K562 (cell line): Measurements from ENCODE around the gene PPP1R12B. TPM values are rescaled to one million over a fixed set of nuclear protein-coding genes. Genes with fewer than 3 reads are reported as not detected.
A peak's percentile ranks its signal among the peaks of the same experiment; 100 is the strongest.
"Not testable (repeated sequence)": the region's sequence is repeated elsewhere in the genome, so short reads cannot be mapped to it uniquely, and the experiment has no call there.

Experiments
- ATAC-seq: fragments of 200-7000 bp; cut with Tn5 transposase; 3 replicates; pipeline ENCODE4 v1.9.1; 2020; ENCODE audit warnings: moderate library complexity
- BruUV-seq: library from RNA; stranded (reverse); fragments of 400-500 nt; replicated peaks from 2 replicates; lab custom pipeline; 2021; lab: Mats Ljungman, UMichigan
- CTCF ChIA-PET: fragments of 300-600 bp; formaldehyde crosslinking; extraction: SDS; loops from one replicate; lab custom pipeline; 2021; ENCODE audit warnings: low intra/inter-chr PET ratio; lab: Yijun Ruan, JAX
- POLR2A ChIA-PET: fragments of 300-600, 350-650 bp; sonication (Branson Sonifier 250); formaldehyde crosslinking; extraction: SDS; loops from one replicate; lab custom pipeline; 2021; ENCODE audit warnings: antibody characterized with exemption, inconsistent platforms; lab: Yijun Ruan, JAX
- DNase-seq, 4 experiments: peaks; one replicate each; pipeline versions ENCODE4 v3.0.0 to v3.0.0-alpha.2; 2011 to 2018; ENCODE audit warnings: low spot score in 3 of 4, mixed read lengths in 3 of 4; ENCODE audit errors: extremely low read depth in 1 of 4
- FAIRE-seq: peaks from 2 replicates; lab custom pipeline; 2011; peaks lifted over from hg19 to GRCh38; lab: Jason Lieb, UNC
- H2AFZ ChIP-seq: 2 replicates; pipeline ENCODE4 v1.6.0; 2011; ENCODE audit warnings: low read depth, low read length, control low read depth, inconsistent platforms
- H3K27ac ChIP-seq: fragments of 200-600 bp; 3 replicates; pipeline ENCODE4 v1.8.0; 2011; ENCODE audit warnings: low read depth, mild to moderate bottlenecking, control low read depth, inconsistent platforms, low read length, moderate library complexity, mixed read lengths; ENCODE audit errors: extremely low read depth
- H3K27me3 ChIP-seq, 2 experiments: fragments of 300-600 bp in 1 of 2; 2 replicates in 1 of 2; 3 replicates in 1 of 2; pipeline versions ENCODE4 v1.6.0 to v1.8.0; 2011; ENCODE audit warnings: inconsistent platforms in 2 of 2, low read length in 2 of 2, mild to moderate bottlenecking in 1 of 2, mixed read lengths in 1 of 2, moderate library complexity in 1 of 2; ENCODE audit not compliant: control insufficient read depth in 2 of 2, insufficient read depth in 2 of 2
- H3K36me3 ChIP-seq: fragments of 300-600 bp; 3 replicates; pipeline ENCODE4 v1.8.0; 2011; ENCODE audit warnings: mild to moderate bottlenecking, low read length, inconsistent platforms; ENCODE audit not compliant: control insufficient read depth, insufficient read depth
- H3K4me1 ChIP-seq, 2 experiments: fragments of 200-600 bp in 1 of 2; replicated peaks in 1 of 2; 2 replicates in 1 of 2; 3 replicates in 1 of 2; pipeline versions ENCODE4 v1.5.1 to v1.8.0; 2011; ENCODE audit warnings: inconsistent platforms in 2 of 2, low read length in 2 of 2, mild to moderate bottlenecking in 1 of 2, mixed read lengths in 1 of 2, moderate library complexity in 1 of 2; ENCODE audit not compliant: control insufficient read depth in 2 of 2, insufficient read depth in 2 of 2
- H3K4me2 ChIP-seq: 2 replicates; pipeline ENCODE4 v1.6.1; 2011; ENCODE audit warnings: low read length, control low read depth, inconsistent platforms, mixed read lengths; ENCODE audit not compliant: insufficient read depth
- H3K4me3 ChIP-seq: fragments of 200-600 bp; sonication (generic), shearing (Covaris generic); 2 replicates; pipeline ENCODE4 v1.5.1; 2016; ENCODE audit warnings: control low read depth, inconsistent platforms
- H3K79me2 ChIP-seq: fragments of 200-600 bp; 3 replicates; pipeline ENCODE4 v1.8.0; 2011; ENCODE audit warnings: low read length, inconsistent platforms; ENCODE audit not compliant: control insufficient read depth, insufficient read depth
- H3K9ac ChIP-seq, 2 experiments: 2 replicates each; pipeline versions ENCODE4 v1.6.0 to v1.6.1; 2011; ENCODE audit warnings: low read depth in 2 of 2, low read length in 2 of 2, control low read depth in 1 of 2, inconsistent platforms in 1 of 2, mild to moderate bottlenecking in 1 of 2, mixed read lengths in 1 of 2; ENCODE audit not compliant: insufficient read depth in 1 of 2
- H3K9me1 ChIP-seq: one replicate; pipeline ENCODE4 v1.6.0; 2011; ENCODE audit warnings: inconsistent platforms, mild to moderate bottlenecking, low read length, moderate library complexity; ENCODE audit not compliant: control insufficient read depth, insufficient read depth
- H3K9me3 ChIP-seq: replicated peaks from 2 replicates; pipeline ENCODE4 v1.5.1; 2011; ENCODE audit warnings: low read depth, low read length, inconsistent platforms; ENCODE audit not compliant: control insufficient read depth, insufficient read depth
- H4K20me1 ChIP-seq: replicated peaks from 2 replicates; pipeline ENCODE4 v1.6.1; 2011; ENCODE audit warnings: low read length, inconsistent platforms, mixed read lengths; ENCODE audit not compliant: control insufficient read depth, insufficient read depth
- WGBS: fragments of 100-300 bp; shearing (Covaris generic); methylation state at CpG from one replicate; pipeline ENCODE4 v1.1.6; 2016; ENCODE audit warnings: low coverage, mixed read lengths; ENCODE audit not compliant: insufficient coverage; ENCODE audit errors: missing lambda C conversion rate; 5-methylcytosine and 5-hydroxymethylcytosine counted together
- in situ Hi-C: fragments of 300-500 bp; cut with MboI; formaldehyde crosslinking; loops from 4 replicates; pipeline ENCODE4 v1.15.0; 2018; ENCODE audit warnings: inconsistent platforms, mixed read lengths
- intact Hi-C: fragments of 100-400 bp; cut with micrococcal nuclease; formaldehyde crosslinking; loops from 2 replicates; pipeline ENCODE4 v1.14.2; 2022
- polyA plus RNA-seq, 8 experiments: library from polyadenylated mRNA; depleted of rRNA in 4 of 8; stranded (reverse) in 5 of 8; unstranded in 3 of 8; fragments of >200 nt; fragmentation: Nextera tagmentation in 2 of 8; fragmentation: Illumina TruSeq in 1 of 8; extraction: Ambion mirVana in 2 of 8; extraction: Trizol in 1 of 8; gene quantifications; 2 replicates each; pipeline versions ENCODE4 v1.2.1 to v1.2.3, GENCODE V29; 2011 to 2014; ENCODE audit warnings: inconsistent platforms in 1 of 8, missing spikeins in 1 of 8
- total RNA-seq, 7 experiments: library from RNA; depleted of rRNA in 6 of 7; stranded (reverse); fragments of >200 nt in 6 of 7; fragmentation: Illumina TruSeq in 2 of 7; extraction: Trizol in 2 of 7; gene quantifications; 2 replicates each; pipeline versions ENCODE4 v1.2.1 to v1.2.3, GENCODE V29; 2011 to 2021; ENCODE audit warnings: low replicate concordance in 1 of 7

The PPP1R12B gene
- total and polyA plus RNA-seq, 9 of the 15 experiments (the other 6 are each of a cell fraction or from before 2014, with no cell fraction given), result 0.73 to 16.9 (median 13.6) TPM

- ATAC-seq, H4K20me1 ChIP-seq, H3K79me2 ChIP-seq, intact Hi-C loops, H3K9me3 ChIP-seq, CTCF ChIA-PET, H3K4me1 ChIP-seq, H3K9ac ChIP-seq, FAIRE-seq, H2AFZ ChIP-seq, H3K27ac ChIP-seq, in situ Hi-C loops, DNase-seq, H3K9me1 ChIP-seq, H3K4me3 ChIP-seq, H3K4me2 ChIP-seq, H3K27me3 ChIP-seq, POLR2A ChIA-PET, BruUV-seq, H3K36me3 ChIP-seq: not testable (repeated sequence)
- WGBS, result 82% methylated on average over 4 of the region's 4 CpGs
Observed at GRCh38 chr1:202417141-202417540, 68.6 kb downstream of the PPP1R12B start.

DNA sequence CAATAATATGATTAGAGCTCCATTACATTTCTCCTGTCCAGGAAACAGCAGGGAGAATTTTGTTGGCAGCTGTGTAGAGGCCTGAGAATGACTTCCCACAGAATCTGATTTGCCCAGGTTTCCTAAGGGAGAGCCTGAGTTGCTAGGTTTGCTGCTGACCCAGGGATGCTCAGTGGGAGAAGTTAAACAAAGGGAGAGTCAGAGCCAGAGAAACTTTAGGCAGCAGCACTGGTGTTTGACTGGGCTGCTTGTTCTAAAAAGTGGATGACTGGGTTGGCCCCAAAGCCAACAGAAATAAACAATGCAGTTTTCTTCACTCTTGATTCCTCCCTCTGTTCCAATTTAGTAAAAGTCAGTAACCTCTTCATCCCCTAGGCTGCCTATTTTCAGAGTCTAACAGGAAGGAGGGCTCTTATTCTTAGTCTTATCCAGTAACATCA lies 69.3 kb downstream of the PPP1R12B start:
- ATAC-seq, CTCF ChIA-PET, H3K27me3 ChIP-seq: not testable (repeated sequence)

DNA sequence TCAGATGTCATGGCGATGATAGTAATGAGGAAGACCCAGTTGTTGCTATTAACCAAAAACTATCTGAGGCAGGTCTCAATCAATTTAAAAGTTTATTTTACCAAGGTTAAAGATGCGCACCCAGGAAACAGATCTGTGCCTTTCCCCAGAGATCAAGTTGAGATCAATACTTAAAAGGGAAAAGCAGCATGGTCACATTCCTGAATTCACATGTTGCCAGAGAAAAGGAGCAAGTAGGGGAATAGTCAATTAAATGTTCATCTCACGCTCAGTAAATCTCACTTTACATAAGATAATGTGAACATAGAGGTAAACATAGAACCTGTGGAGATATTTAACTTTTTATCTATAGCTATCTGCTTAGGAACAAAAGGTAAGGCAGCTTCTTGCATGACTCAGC lies 71.2 kb downstream of the PPP1R12B start:
- ATAC-seq, H3K9ac ChIP-seq, H3K36me3 ChIP-seq, H3K27ac ChIP-seq, H2AFZ ChIP-seq, in situ Hi-C loops, intact Hi-C loops, FAIRE-seq, POLR2A ChIA-PET, CTCF ChIA-PET, H3K4me1 ChIP-seq, H3K79me2 ChIP-seq, H4K20me1 ChIP-seq, BruUV-seq, H3K27me3 ChIP-seq, H3K9me1 ChIP-seq, H3K9me3 ChIP-seq, DNase-seq, H3K4me2 ChIP-seq, H3K4me3 ChIP-seq: not testable (repeated sequence)
- WGBS, result 86% methylated on average over 3 of the region's 3 CpGs

More for the DNA sequence above, 69.3 kb downstream of the PPP1R12B start:
- H3K9me3 ChIP-seq, BruUV-seq, FAIRE-seq, H3K36me3 ChIP-seq, H3K4me3 ChIP-seq, H3K9me1 ChIP-seq, H3K27ac ChIP-seq, H3K79me2 ChIP-seq, DNase-seq, intact Hi-C loops, H4K20me1 ChIP-seq, in situ Hi-C loops, H2AFZ ChIP-seq, H3K4me1 ChIP-seq, H3K9ac ChIP-seq, H3K4me2 ChIP-seq: not testable (repeated sequence)
- POLR2A ChIA-PET, result interaction anchor here (0.6 kb wide), 3 partner anchors 189 to 471 kb away, joined by 3 to 4 read pairs (median 3); partner anchors contain the start of gene LMOD1

DNA sequence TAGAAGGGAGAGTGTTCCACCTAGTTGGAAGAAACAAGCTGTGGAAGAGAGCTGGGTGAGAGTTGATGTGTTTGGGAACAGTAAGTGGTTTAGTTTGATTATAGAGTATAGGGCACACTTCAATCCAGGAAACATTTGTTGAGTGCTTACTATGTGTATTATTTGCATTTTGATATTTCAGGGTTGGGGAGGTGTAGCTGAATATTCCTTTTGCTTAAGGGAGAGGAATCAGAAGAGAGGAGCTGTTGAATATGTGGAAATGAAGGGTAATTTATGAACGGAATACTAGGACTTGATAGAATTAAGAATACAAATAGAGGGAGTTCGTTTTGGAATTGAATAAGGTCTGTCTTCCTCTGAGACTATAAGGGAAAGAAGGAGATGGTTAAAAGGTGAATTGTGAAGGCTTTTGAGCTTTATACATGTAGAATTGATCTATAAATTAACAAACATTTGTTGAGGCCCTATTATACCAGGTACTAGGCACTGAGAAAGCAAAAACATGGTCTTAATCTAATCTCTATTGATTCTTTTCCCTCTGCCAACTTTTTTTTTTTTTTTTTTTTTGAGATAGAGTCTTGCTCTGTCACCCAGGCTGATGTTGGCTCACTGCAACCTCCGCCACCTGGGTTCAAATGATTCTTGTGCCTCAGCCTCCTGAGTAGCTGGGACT lies 72.1 kb downstream of the PPP1R12B start:
- H3K27ac ChIP-seq, result not testable (repeated sequence)

More for the DNA sequence above, 72.1 kb downstream of the PPP1R12B start:
- in situ Hi-C loops, H4K20me1 ChIP-seq, H3K36me3 ChIP-seq, H3K27me3 ChIP-seq, FAIRE-seq, H3K4me2 ChIP-seq, H3K4me3 ChIP-seq, H3K9me3 ChIP-seq, H3K9me1 ChIP-seq, H3K79me2 ChIP-seq, H3K9ac ChIP-seq, CTCF ChIA-PET, POLR2A ChIA-PET, intact Hi-C loops, BruUV-seq, DNase-seq, H2AFZ ChIP-seq, H3K4me1 ChIP-seq: not testable (repeated sequence)
- ATAC-seq, result 0 out of 3 replicates have a peak, but pooled peaks have one; percentile 29
- 34% methylated on average over 3 of the region's 3 CpGs for WGBS
